Uterus (tissue), 4 donors: Measurements from ENCODE around the gene SLC6A18. TPM values are rescaled to one million over a fixed set of nuclear protein-coding genes. Genes with fewer than 3 reads are reported as not detected.

Experiments used
- DNase-seq, 2 donors: peaks; one replicate each; pipeline ENCODE4 v3.0.0-alpha.2; 2019 to 2020
- H3K27ac ChIP-seq, 2 donors: fragments of 200-600 bp; sonication (generic); 1 replicate in 1 of 2; 2 replicates in 1 of 2; pipeline ENCODE4 v1.5.1; 2016 to 2018
- H3K27me3 ChIP-seq, 2 donors: fragments of 200-600 bp; sonication (generic); one replicate each; pipeline ENCODE4 v1.5.1; 2018 to 2019; ENCODE audit warnings: control low read depth in 1 of 2
- H3K36me3 ChIP-seq, 2 donors: fragments of 200-600 bp; sonication (generic); one replicate each; pipeline ENCODE4 v1.5.1; 2019; ENCODE audit warnings: control low read depth in 1 of 2
- H3K4me1 ChIP-seq, 2 donors: fragments of 200-600 bp; sonication (generic); one replicate each; pipeline ENCODE4 v1.5.1; 2018 to 2019; ENCODE audit warnings: control low read depth in 1 of 2
- H3K4me3 ChIP-seq, 2 donors: fragments of 200-600 bp; sonication (generic); 1 replicate in 1 of 2; 2 replicates in 1 of 2; pipeline ENCODE4 v1.5.1; 2018 to 2019; ENCODE audit warnings: mild to moderate bottlenecking in 1 of 2
- H3K9me3 ChIP-seq, 2 donors: fragments of 200-600 bp; sonication (generic); one replicate each; pipeline ENCODE4 v1.5.1; 2019; ENCODE audit warnings: control low read depth in 1 of 2
- POLR2A ChIP-seq, 2 donors: fragments of 450-650 bp; IDR thresholded peaks; one replicate each; pipeline ENCODE4 v1.6.1; 2016; ENCODE audit warnings: antibody characterized with exemption in 2 of 2, mild to moderate bottlenecking in 1 of 2, moderate library complexity in 1 of 2
- intact Hi-C: fragments of 100-400 bp; cut with DNase I; formaldehyde crosslinking; loops from one replicate; pipeline ENCODE4 v1.15.1; 2023; ENCODE audit warnings: low total_unique reads
- total RNA-seq, 4 donors: library from RNA; depleted of rRNA in 3 of 4; stranded (reverse); fragments of >200 nt in 3 of 4; gene quantifications; one replicate each; pipeline versions ENCODE4 v1.1.0 to v1.2.4, GENCODE V29; 2014 to 2023
- TF ChIP-seq, protein P1 (sequence below), 4 experiments: fragments of 200-600 bp in 2 of 4; fragments of 450-650 bp in 2 of 4; sonication (generic) in 2 of 4; IDR thresholded peaks; one replicate each; pipeline ENCODE4 v1.5.1; 2016 to 2019; ENCODE audit warnings: antibody characterized with exemption in 4 of 4, mild to moderate bottlenecking in 2 of 4, moderate library complexity in 1 of 4
- donor health status: DM: yes; HTN: yes; CAD: no.

The SLC6A18 gene
- total RNA-seq, 4 donors from 2014 or later, result not detected

DNA sequence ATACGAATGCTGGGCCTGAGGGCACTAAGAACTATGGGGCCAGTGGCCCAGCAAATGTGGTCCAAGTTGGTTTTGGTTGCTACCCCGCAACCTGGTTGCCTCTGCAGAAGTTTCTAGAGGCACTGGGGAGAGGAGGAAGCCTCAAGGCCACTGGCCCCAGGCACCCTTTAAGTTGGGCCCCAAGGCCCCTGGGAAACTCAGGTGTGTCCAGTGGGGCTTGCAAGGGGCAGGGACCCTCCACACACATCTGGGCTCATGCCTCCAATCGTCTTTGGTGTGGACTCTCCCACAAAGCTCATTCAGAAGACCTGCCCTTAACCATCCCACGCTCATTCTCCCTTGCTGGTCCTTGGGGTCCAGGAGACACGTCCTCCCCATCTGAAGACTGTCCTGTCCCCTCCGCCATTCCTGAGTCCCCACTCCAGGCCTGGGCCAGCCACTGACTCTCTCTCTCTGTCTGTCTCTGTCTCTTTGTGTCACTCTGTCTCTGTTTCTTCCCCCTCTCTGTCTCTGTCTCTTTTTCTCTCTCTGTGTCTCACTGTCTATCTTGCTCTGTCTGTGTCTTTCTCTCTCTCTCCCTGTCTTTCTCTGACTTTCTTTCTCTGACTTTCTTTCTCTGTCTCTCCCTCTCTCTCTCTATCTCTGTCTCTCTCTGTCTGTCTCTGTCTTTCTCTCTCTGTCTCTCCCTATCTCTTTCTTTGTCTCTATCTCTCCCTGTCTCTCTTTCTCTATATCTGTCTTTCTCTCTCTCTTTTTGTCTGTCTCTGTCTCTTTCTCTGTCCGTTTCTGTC is 27.1 kb upstream of the SLC6A18 start:
- Histone ChIP-seq H3K9me3 (no peaks in the 10 kb centered on the region), H3K4me3 (no peak overlapping the region), H3K27me3 (no peaks in the 10 kb centered on the region), H3K36me3 (no peaks in the 10 kb centered on the region), H3K27ac (no peak overlapping the region), H3K4me1 (no peaks in the 10 kb centered on the region)
- DNase-seq, result no peak
- TF ChIP-seq POLR2A (IDR thresholded peaks at IDR 0.05), result no peak
- TF ChIP-seq, protein P1, sequence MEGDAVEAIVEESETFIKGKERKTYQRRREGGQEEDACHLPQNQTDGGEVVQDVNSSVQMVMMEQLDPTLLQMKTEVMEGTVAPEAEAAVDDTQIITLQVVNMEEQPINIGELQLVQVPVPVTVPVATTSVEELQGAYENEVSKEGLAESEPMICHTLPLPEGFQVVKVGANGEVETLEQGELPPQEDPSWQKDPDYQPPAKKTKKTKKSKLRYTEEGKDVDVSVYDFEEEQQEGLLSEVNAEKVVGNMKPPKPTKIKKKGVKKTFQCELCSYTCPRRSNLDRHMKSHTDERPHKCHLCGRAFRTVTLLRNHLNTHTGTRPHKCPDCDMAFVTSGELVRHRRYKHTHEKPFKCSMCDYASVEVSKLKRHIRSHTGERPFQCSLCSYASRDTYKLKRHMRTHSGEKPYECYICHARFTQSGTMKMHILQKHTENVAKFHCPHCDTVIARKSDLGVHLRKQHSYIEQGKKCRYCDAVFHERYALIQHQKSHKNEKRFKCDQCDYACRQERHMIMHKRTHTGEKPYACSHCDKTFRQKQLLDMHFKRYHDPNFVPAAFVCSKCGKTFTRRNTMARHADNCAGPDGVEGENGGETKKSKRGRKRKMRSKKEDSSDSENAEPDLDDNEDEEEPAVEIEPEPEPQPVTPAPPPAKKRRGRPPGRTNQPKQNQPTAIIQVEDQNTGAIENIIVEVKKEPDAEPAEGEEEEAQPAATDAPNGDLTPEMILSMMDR (IDR thresholded peaks at IDR 0.05), result no peak
- intact Hi-C loops, result no loop called here

DNA sequence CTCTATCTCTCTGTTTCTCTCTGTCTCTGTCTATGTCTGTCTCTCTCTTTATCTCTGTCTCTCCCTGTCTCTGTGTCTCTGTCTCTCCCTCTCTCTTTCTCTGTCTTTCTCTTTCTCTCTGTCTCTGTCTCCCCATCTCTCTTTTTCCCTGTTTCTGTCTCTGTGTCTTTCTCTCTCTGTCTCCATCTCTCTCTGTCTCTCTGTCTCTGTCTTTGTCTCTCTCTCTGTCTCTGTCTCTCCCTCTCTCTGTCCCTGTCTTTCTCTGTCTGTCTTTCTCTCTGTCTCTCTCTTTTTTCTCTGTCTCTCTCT is 25.9 kb upstream of the SLC6A18 start:
- no peak overlapping the region for H3K4me3 ChIP-seq
- intact Hi-C loops, result no loop called here
- H3K36me3 ChIP-seq, result no peaks in the 10 kb centered on the region
- H3K27ac ChIP-seq, result no peak overlapping the region
- DNase-seq, result no peak
- no peaks in the 10 kb centered on the region for H3K9me3 ChIP-seq
- H3K27me3 ChIP-seq, result no peaks in the 10 kb centered on the region
- H3K4me1 ChIP-seq, result no peaks in the 10 kb centered on the region
- TF ChIP-seq, protein P1 (IDR thresholded peaks at IDR 0.05), result no peak
- no peak for TF ChIP-seq POLR2A (IDR thresholded peaks at IDR 0.05)

DNA sequence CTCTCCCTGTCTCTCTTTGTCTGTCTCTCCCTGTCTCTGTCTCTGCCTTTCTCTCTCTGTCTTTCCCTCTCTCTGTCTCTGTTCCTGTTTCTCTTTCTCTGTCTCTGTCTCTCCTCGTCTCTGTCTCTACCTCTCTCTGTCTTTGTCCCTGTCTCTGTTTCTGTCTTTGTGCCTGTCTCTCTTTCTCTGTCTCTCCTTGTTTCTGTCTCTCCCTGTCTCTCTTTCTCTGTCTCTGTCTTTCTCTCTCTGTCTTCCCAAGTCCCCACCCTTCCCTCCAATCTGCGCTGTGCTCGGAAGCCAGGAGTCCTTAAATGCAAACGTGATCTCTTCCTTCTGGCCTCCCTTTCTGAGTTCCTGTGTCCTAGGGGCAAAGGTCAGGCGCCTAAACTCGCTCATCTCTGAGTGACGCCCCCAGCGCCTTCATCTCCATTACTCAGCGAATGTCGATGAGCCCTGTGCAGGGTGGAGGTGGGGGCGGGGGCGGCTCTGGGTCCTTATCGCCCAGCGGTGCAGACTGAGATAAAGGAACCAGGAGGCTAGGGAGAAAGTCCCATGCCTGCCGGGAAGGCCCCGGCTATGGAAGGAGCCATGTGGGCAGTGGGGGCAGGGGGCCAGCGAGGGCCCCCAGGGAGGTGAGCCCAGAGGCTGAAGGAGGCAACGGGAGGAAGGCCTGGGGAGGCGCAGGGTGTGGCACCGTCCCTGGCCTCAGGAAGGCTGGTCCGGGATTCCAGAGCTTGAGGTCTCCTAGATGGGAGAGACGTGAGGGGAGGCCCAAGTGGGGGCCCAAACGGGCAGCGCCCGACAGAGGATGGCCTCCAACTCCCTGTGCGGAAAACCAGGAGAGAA is 25.3 kb upstream of the SLC6A18 start:
- intact Hi-C loops, result no loop called here
- DNase-seq, result no peak
- H3K36me3 ChIP-seq, result no peaks in the 10 kb centered on the region
- no peaks in the 10 kb centered on the region for H3K9me3 ChIP-seq
- H3K27me3 ChIP-seq, result no peaks in the 10 kb centered on the region
- H3K4me3 ChIP-seq, result no peak overlapping the region
- TF ChIP-seq POLR2A (IDR thresholded peaks at IDR 0.05), result no peak
- TF ChIP-seq, protein P1 (IDR thresholded peaks at IDR 0.05), result no peak
- no peaks in the 10 kb centered on the region for H3K4me1 ChIP-seq
- H3K27ac ChIP-seq, result no peak overlapping the region

DNA sequence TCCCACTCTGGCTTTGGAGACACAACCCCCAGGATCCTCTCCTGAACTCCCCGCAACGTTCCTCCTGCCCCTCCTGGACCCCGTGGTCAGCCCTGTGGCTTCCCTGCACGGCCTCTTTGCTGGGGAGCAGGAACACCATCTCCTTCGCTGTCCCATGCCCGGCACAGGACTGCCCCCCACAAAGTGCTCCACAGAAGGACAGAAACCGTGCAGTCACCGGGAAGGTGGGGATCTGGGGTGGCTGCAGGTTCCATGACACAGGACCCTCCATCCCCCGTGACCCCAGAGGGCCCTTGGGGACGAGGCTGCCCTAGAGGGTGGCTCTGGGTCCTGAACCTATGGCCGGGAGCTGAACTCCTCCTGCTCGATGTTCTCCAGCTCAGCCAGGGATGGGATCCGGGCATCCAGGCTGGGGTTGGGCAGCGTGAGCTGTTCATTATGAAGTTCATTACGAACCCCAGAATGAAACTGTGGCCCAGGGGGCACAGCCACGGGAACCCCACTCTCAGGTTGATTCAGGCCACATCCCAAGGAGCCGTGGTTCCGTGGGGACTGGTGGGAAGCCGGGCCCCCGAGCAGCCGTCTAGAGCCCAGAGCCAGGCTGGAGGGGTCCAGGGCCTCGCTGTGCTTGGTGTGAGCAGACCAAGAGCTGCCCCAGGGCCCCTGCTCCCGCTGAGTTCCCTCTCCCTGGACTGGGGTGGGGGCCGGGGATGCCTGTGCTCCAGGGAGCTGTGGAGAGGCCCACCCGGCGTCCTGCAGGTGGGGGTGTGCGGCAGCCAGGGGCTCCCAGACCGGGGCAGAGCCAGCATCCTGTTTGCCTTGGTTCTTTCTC is 24.5 kb upstream of the SLC6A18 start:
- Histone ChIP-seq H3K4me3 (no peak overlapping the region), H3K27ac (no peak overlapping the region), H3K27me3 (no peaks in the 10 kb centered on the region), H3K9me3 (no peaks in the 10 kb centered on the region), H3K36me3 (no peaks in the 10 kb centered on the region), H3K4me1 (no peaks in the 10 kb centered on the region)
- no peak for DNase-seq
- TF ChIP-seq POLR2A (IDR thresholded peaks at IDR 0.05), result no peak
- intact Hi-C loops, result no loop called here

DNA sequence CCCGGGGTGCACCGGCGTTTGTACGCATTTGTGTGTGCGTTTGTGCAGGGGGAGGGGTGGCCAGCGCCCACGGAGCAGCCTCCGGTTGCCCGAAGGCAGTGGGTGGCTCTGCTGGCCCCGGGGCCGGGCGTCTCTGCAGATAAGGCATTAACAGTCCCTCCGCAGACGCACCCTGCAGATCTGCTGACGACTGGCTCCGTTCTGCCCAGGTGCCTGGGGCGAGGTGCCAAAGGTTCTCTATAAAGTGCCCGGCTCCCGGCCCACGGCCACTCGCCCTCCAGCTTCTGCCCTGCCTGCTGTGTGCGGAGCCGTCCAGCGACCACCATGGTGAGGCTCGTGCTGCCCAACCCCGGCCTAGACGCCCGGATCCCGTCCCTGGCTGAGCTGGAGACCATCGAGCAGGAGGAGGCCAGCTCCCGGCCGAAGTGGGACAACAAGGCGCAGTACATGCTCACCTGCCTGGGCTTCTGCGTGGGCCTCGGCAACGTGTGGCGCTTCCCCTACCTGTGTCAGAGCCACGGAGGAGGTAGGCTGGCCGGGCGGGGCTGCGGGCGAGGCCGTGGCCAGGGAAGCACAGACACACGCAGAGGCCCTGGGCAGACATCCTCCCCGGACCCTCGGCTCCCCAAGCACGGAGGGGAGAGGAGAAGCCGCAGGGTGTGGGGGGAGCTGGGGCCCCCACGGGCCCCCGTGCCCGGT is 23.7 kb upstream of the SLC6A18 start, which contains the start of gene SLC6A19:
Gene SLC6A19 (plus strand): TSS at position 269 of the 699 bp plus-strand sequence. CDS start 56 bp downstream, at position 325.
- H3K4me1 ChIP-seq, result no peaks in the 10 kb centered on the region
- TF ChIP-seq, protein P1 (IDR thresholded peaks at IDR 0.05), result no peak
- TF ChIP-seq POLR2A (IDR thresholded peaks at IDR 0.05), result no peak
- DNase-seq, result no peak
- intact Hi-C loops, result no loop called here
- H3K27ac ChIP-seq, result no peak within 1 kb of the TSS
- no peaks in the 10 kb centered on the region for H3K36me3 ChIP-seq
- no peaks in the 10 kb centered on the region for H3K27me3 ChIP-seq
- H3K9me3 ChIP-seq, result no peaks in the 10 kb centered on the region
- H3K4me3 ChIP-seq, result no peak within 1 kb of the TSS
